K562 (cell line): ENCODE measurements around the gene IL20RA. TPM values are rescaled to one million over a fixed set of nuclear protein-coding genes. Genes with fewer than 3 reads are reported as not detected.

Experiments
- ATAC-seq: fragments of 200-7000 bp; cut with Tn5 transposase; 3 replicates; pipeline ENCODE4 v1.9.1; 2020; ENCODE audit warnings: moderate library complexity
- BruUV-seq: library from RNA; stranded (reverse); fragments of 400-500 nt; replicated peaks from 2 replicates; lab custom pipeline; 2021; lab: Mats Ljungman, UMichigan
- CTCF ChIA-PET: fragments of 300-600 bp; formaldehyde crosslinking; extraction: SDS; loops from one replicate; lab custom pipeline; 2021; ENCODE audit warnings: low intra/inter-chr PET ratio; lab: Yijun Ruan, JAX
- POLR2A ChIA-PET: fragments of 300-600, 350-650 bp; sonication (Branson Sonifier 250); formaldehyde crosslinking; extraction: SDS; loops from one replicate; lab custom pipeline; 2021; ENCODE audit warnings: antibody characterized with exemption, inconsistent platforms; lab: Yijun Ruan, JAX
- DNase-seq, 4 experiments: peaks; one replicate each; pipeline versions ENCODE4 v3.0.0 to v3.0.0-alpha.2; 2011 to 2018; ENCODE audit warnings: low spot score in 3 of 4, mixed read lengths in 3 of 4; ENCODE audit errors: extremely low read depth in 1 of 4
- FAIRE-seq: peaks from 2 replicates; lab custom pipeline; 2011; peaks lifted over from hg19 to GRCh38; lab: Jason Lieb, UNC
- H2AFZ ChIP-seq: 2 replicates; pipeline ENCODE4 v1.6.0; 2011; ENCODE audit warnings: low read depth, low read length, control low read depth, inconsistent platforms
- H3K27ac ChIP-seq: fragments of 200-600 bp; 3 replicates; pipeline ENCODE4 v1.8.0; 2011; ENCODE audit warnings: low read depth, mild to moderate bottlenecking, control low read depth, inconsistent platforms, low read length, moderate library complexity, mixed read lengths; ENCODE audit errors: extremely low read depth
- H3K27me3 ChIP-seq, 2 experiments: fragments of 300-600 bp in 1 of 2; 2 replicates in 1 of 2; 3 replicates in 1 of 2; pipeline versions ENCODE4 v1.6.0 to v1.8.0; 2011; ENCODE audit warnings: inconsistent platforms in 2 of 2, low read length in 2 of 2, mild to moderate bottlenecking in 1 of 2, mixed read lengths in 1 of 2, moderate library complexity in 1 of 2; ENCODE audit not compliant: control insufficient read depth in 2 of 2, insufficient read depth in 2 of 2
- H3K36me3 ChIP-seq: fragments of 300-600 bp; 3 replicates; pipeline ENCODE4 v1.8.0; 2011; ENCODE audit warnings: mild to moderate bottlenecking, low read length, inconsistent platforms; ENCODE audit not compliant: control insufficient read depth, insufficient read depth
- H3K4me1 ChIP-seq, 2 experiments: fragments of 200-600 bp in 1 of 2; replicated peaks in 1 of 2; 2 replicates in 1 of 2; 3 replicates in 1 of 2; pipeline versions ENCODE4 v1.5.1 to v1.8.0; 2011; ENCODE audit warnings: inconsistent platforms in 2 of 2, low read length in 2 of 2, mild to moderate bottlenecking in 1 of 2, mixed read lengths in 1 of 2, moderate library complexity in 1 of 2; ENCODE audit not compliant: control insufficient read depth in 2 of 2, insufficient read depth in 2 of 2
- H3K4me2 ChIP-seq: 2 replicates; pipeline ENCODE4 v1.6.1; 2011; ENCODE audit warnings: low read length, control low read depth, inconsistent platforms, mixed read lengths; ENCODE audit not compliant: insufficient read depth
- H3K4me3 ChIP-seq: fragments of 200-600 bp; sonication (generic), shearing (Covaris generic); 2 replicates; pipeline ENCODE4 v1.5.1; 2016; ENCODE audit warnings: control low read depth, inconsistent platforms
- H3K79me2 ChIP-seq: fragments of 200-600 bp; 3 replicates; pipeline ENCODE4 v1.8.0; 2011; ENCODE audit warnings: low read length, inconsistent platforms; ENCODE audit not compliant: control insufficient read depth, insufficient read depth
- H3K9ac ChIP-seq, 2 experiments: 2 replicates each; pipeline versions ENCODE4 v1.6.0 to v1.6.1; 2011; ENCODE audit warnings: low read depth in 2 of 2, low read length in 2 of 2, control low read depth in 1 of 2, inconsistent platforms in 1 of 2, mild to moderate bottlenecking in 1 of 2, mixed read lengths in 1 of 2; ENCODE audit not compliant: insufficient read depth in 1 of 2
- H3K9me1 ChIP-seq: one replicate; pipeline ENCODE4 v1.6.0; 2011; ENCODE audit warnings: inconsistent platforms, mild to moderate bottlenecking, low read length, moderate library complexity; ENCODE audit not compliant: control insufficient read depth, insufficient read depth
- H3K9me3 ChIP-seq: replicated peaks from 2 replicates; pipeline ENCODE4 v1.5.1; 2011; ENCODE audit warnings: low read depth, low read length, inconsistent platforms; ENCODE audit not compliant: control insufficient read depth, insufficient read depth
- H4K20me1 ChIP-seq: replicated peaks from 2 replicates; pipeline ENCODE4 v1.6.1; 2011; ENCODE audit warnings: low read length, inconsistent platforms, mixed read lengths; ENCODE audit not compliant: control insufficient read depth, insufficient read depth
- CBFB ChIP-seq: sonication (generic); formaldehyde crosslinking; IDR thresholded peaks from 2 replicates; pipeline ENCODE4 v1.4.0; 2020; ENCODE audit warnings: mild to moderate bottlenecking, missing genetic modification reagents
- DACH1 ChIP-seq: fragments of 450-650 bp; IDR thresholded peaks from 2 replicates; pipeline ENCODE4 v1.6.1; 2018; ENCODE audit not compliant: partially characterized antibody
- DLX4 ChIP-seq: fragments of 250-450 bp; sonication (Bioruptor Pico); IDR thresholded peaks from 2 replicates; pipeline ENCODE4 v1.6.1; 2021; ENCODE audit warnings: mild to moderate bottlenecking
- ETV5 ChIP-seq: sonication (generic); formaldehyde crosslinking; IDR thresholded peaks from 2 replicates; pipeline ENCODE4 v1.4.0; 2020; ENCODE audit warnings: low read depth, mild to moderate bottlenecking, missing genetic modification reagents
- FUS ChIP-seq: fragments of 200-400 bp; formaldehyde crosslinking; optimal IDR thresholded peaks from 2 replicates; pipeline ENCODE3; 2017; ENCODE audit warnings: low read depth, low read length
- KLF6 ChIP-seq: fragments of 250-450 bp; sonication (Bioruptor Pico); IDR thresholded peaks from 2 replicates; pipeline ENCODE4 v1.4.0; 2020; ENCODE audit warnings: mild to moderate bottlenecking, moderate library complexity, borderline replicate concordance
- MTF1 ChIP-seq: fragments of 250-450 bp; sonication (Bioruptor Pico); IDR thresholded peaks from 2 replicates; pipeline ENCODE4 v1.9.0; 2021; ENCODE audit warnings: moderate library complexity, mild to moderate bottlenecking, inconsistent platforms, borderline replicate concordance
- NR2C1 ChIP-seq, 2 experiments: fragments of 450-650 bp; IDR thresholded peaks; 2 replicates each; pipeline ENCODE4 v1.6.1; 2017; ENCODE audit warnings: mild to moderate bottlenecking in 2 of 2, antibody characterized with exemption in 1 of 2, inconsistent platforms in 1 of 2, missing compliant biosample characterization in 1 of 2, missing genetic modification characterization in 1 of 2
- OTX1 ChIP-seq: fragments of 450-650 bp; formaldehyde crosslinking; IDR thresholded peaks from 2 replicates; pipeline ENCODE4 v1.4.0; 2022; ENCODE audit warnings: mild to moderate bottlenecking
- PHF8 ChIP-seq: fragments of 200-600 bp; sonication (generic); IDR thresholded peaks from 2 replicates; pipeline ENCODE4 v1.6.1; 2012; ENCODE audit warnings: mixed run types, mild to moderate bottlenecking, inconsistent platforms, low read length, moderate library complexity, borderline replicate concordance
- PTRF ChIP-seq: fragments of 450-650 bp; IDR thresholded peaks from 2 replicates; pipeline ENCODE4 v1.6.1; 2016; ENCODE audit warnings: mild to moderate bottlenecking, missing genetic modification characterization, missing compliant biosample characterization
- RBBP5 ChIP-seq: fragments of 200-600 bp; sonication (generic); IDR thresholded peaks from 2 replicates; pipeline ENCODE4 v1.6.1; 2012; ENCODE audit warnings: borderline replicate concordance, mild to moderate bottlenecking, low read length, control low read depth, inconsistent platforms; ENCODE audit not compliant: insufficient read depth, poor library complexity, severe bottlenecking
- RFX7 ChIP-seq: fragments of 250-450 bp; sonication (Bioruptor Pico); IDR thresholded peaks from 2 replicates; pipeline ENCODE4 v1.5.1; 2021; ENCODE audit warnings: mild to moderate bottlenecking
- SREBF2 ChIP-seq: sonication (generic); formaldehyde crosslinking; IDR thresholded peaks from 2 replicates; pipeline ENCODE4 v1.4.0; 2020; ENCODE audit warnings: mild to moderate bottlenecking, missing genetic modification reagents
- ZC3H8 ChIP-seq: fragments of 450-650 bp; IDR thresholded peaks from 2 replicates; pipeline ENCODE4 v1.6.1; 2017
- ZFP30 ChIP-seq: fragments of 250-450 bp; sonication (Bioruptor Pico); IDR thresholded peaks from 2 replicates; pipeline ENCODE4 v1.8.0; 2022; ENCODE audit warnings: moderate library complexity, mild to moderate bottlenecking, inconsistent platforms, borderline replicate concordance
- ZNF212 ChIP-seq: fragments of 450-650 bp; formaldehyde crosslinking; IDR thresholded peaks from 2 replicates; pipeline ENCODE4 v1.4.0; 2020; ENCODE audit warnings: mild to moderate bottlenecking
- ZNF561 ChIP-seq: fragments of 450-650 bp; formaldehyde crosslinking; conservative IDR thresholded peaks from 2 replicates; pipeline ENCODE4 v1.4.0; 2020; ENCODE audit warnings: mild to moderate bottlenecking, moderate library complexity
- WGBS: fragments of 100-300 bp; shearing (Covaris generic); methylation state at CpG from one replicate; pipeline ENCODE4 v1.1.6; 2016; ENCODE audit warnings: low coverage, mixed read lengths; ENCODE audit not compliant: insufficient coverage; ENCODE audit errors: missing lambda C conversion rate; 5-methylcytosine and 5-hydroxymethylcytosine counted together
- in situ Hi-C: fragments of 300-500 bp; cut with MboI; formaldehyde crosslinking; loops from 4 replicates; pipeline ENCODE4 v1.15.0; 2018; ENCODE audit warnings: inconsistent platforms, mixed read lengths
- intact Hi-C: fragments of 100-400 bp; cut with micrococcal nuclease; formaldehyde crosslinking; loops from 2 replicates; pipeline ENCODE4 v1.14.2; 2022
- polyA plus RNA-seq, 8 experiments: library from polyadenylated mRNA; depleted of rRNA in 4 of 8; stranded (reverse) in 5 of 8; unstranded in 3 of 8; fragments of >200 nt; fragmentation: Nextera tagmentation in 2 of 8; fragmentation: Illumina TruSeq in 1 of 8; extraction: Ambion mirVana in 2 of 8; extraction: Trizol in 1 of 8; gene quantifications; 2 replicates each; pipeline versions ENCODE4 v1.2.1 to v1.2.3, GENCODE V29; 2011 to 2014; ENCODE audit warnings: inconsistent platforms in 1 of 8, missing spikeins in 1 of 8
- total RNA-seq, 7 experiments: library from RNA; depleted of rRNA in 6 of 7; stranded (reverse); fragments of >200 nt in 6 of 7; fragmentation: Illumina TruSeq in 2 of 7; extraction: Trizol in 2 of 7; gene quantifications; 2 replicates each; pipeline versions ENCODE4 v1.2.1 to v1.2.3, GENCODE V29; 2011 to 2021; ENCODE audit warnings: low replicate concordance in 1 of 7
- TF ChIP-seq, protein P1 (sequence below), 3 experiments: fragments of 200-800 bp in 1 of 3; fragments of 250-450 bp in 1 of 3; fragments of 450-650 bp in 1 of 3; sonication (Bioruptor Pico) in 1 of 3; sonication (Bioruptor generic) in 1 of 3; formaldehyde crosslinking in 1 of 3; IDR thresholded peaks; 2 replicates each; pipeline versions ENCODE4 v1.6.1 to v1.8.0; 2016 to 2022; ENCODE audit warnings: mild to moderate bottlenecking in 2 of 3, missing genetic modification characterization in 2 of 3, missing compliant biosample characterization in 1 of 3, moderate library complexity in 1 of 3

Gene IL20RA
- total and polyA plus RNA-seq, 9 of the 15 experiments (the other 6 are each of a cell fraction or from before 2014, with no cell fraction given) = not detected

GRCh38 chr6:137084865-137085617 lies 40.3 kb upstream of the IL20RA start:
- peak; percentile 29 for FAIRE-seq
- intact Hi-C loops = no loop called here
- in situ Hi-C loops = loop anchor here (10.0 kb wide), 1 partner anchor 550 kb away; no protein-coding TSS in a partner anchor
- Histone ChIP-seq H3K9me1 (no peaks in the 10 kb centered on the region), H3K36me3 (no peaks in the 10 kb centered on the region), H3K9ac (no peak overlapping the region), H3K27me3 (peaks cover 4 to 5% of the 10 kb centered on the region in 2 experiments; a peak in 2 of 5 replicates), H3K4me1 (no peaks in the 10 kb centered on the region), H3K79me2 (no peaks in the 10 kb centered on the region), H3K27ac (no peak overlapping the region), H3K9me3 (no peaks in the 10 kb centered on the region), H2AFZ (no peak overlapping the region), H4K20me1 (no peaks in the 10 kb centered on the region), H3K4me3 (no peak overlapping the region), H3K4me2 (no peak overlapping the region)
- BruUV-seq = no TSS peak
- 0% methylated on average over 2 of the region's 2 CpGs for WGBS
- ChIA-PET POLR2A (no interaction called here), CTCF (interaction anchor here (0.6 kb wide), 1 partner anchor 718 kb away, joined by 3 read pairs; no protein-coding TSS in a partner anchor)
- DNase-seq = no peak
- ATAC-seq = no peak
- TF ChIP-seq MTF1 (CRISPR knock-in tag) (no peak), OTX1 (CRISPR knock-in tag) (no peak), FUS (no peak), ZC3H8 (no peak), CBFB (no peak), DLX4 (CRISPR knock-in tag) (no peak), DACH1 (no peak), PTRF (no peak), ZNF212 (no peak), ZNF561 (CRISPR knock-in tag) (no peak), RFX7 (no peak), PHF8 (no peak), KLF6 (no peak), ZFP30 (CRISPR knock-in tag) (no peak), ETV5 (no peak), SREBF2 (CRISPR knock-in tag) (no peak), NR2C1 (IDR thresholded peaks at IDR 0.05) (no peak), NR2C1 (tag; IDR thresholded peaks at IDR 0.05) (no peak), RBBP5 (no peak)
- TF ChIP-seq, protein P1, sequence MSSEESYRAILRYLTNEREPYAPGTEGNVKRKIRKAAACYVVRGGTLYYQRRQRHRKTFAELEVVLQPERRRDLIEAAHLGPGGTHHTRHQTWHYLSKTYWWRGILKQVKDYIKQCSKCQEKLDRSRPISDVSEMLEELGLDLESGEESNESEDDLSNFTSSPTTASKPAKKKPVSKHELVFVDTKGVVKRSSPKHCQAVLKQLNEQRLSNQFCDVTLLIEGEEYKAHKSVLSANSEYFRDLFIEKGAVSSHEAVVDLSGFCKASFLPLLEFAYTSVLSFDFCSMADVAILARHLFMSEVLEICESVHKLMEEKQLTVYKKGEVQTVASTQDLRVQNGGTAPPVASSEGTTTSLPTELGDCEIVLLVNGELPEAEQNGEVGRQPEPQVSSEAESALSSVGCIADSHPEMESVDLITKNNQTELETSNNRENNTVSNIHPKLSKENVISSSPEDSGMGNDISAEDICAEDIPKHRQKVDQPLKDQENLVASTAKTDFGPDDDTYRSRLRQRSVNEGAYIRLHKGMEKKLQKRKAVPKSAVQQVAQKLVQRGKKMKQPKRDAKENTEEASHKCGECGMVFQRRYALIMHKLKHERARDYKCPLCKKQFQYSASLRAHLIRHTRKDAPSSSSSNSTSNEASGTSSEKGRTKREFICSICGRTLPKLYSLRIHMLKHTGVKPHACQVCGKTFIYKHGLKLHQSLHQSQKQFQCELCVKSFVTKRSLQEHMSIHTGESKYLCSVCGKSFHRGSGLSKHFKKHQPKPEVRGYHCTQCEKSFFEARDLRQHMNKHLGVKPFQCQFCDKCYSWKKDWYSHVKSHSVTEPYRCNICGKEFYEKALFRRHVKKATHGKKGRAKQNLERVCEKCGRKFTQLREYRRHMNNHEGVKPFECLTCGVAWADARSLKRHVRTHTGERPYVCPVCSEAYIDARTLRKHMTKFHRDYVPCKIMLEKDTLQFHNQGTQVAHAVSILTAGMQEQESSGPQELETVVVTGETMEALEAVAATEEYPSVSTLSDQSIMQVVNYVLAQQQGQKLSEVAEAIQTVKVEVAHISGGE (CRISPR knock-in tag; IDR thresholded peaks at IDR 0.05) = no peak
